Colonic mucosa (tissue), 4 donors: ENCODE data around the gene EEF2. TPM values are rescaled to one million over a fixed set of nuclear protein-coding genes. Genes with fewer than 3 reads are reported as not detected.
A peak's percentile ranks its signal among the peaks of the same experiment; 100 is the strongest.

ENCODE experiments used
- DNase-seq: peaks from one replicate; pipeline ENCODE4 v3.0.0-alpha.2; 2020
- H3K27ac ChIP-seq: fragments of 200-600 bp; one replicate; pipeline ENCODE4 v1.8.0; 2021
- H3K27me3 ChIP-seq: fragments of 200-600 bp; one replicate; pipeline ENCODE4 v1.8.0; 2021
- H3K36me3 ChIP-seq: fragments of 200-600 bp; one replicate; pipeline ENCODE4 v1.8.0; 2021
- H3K4me1 ChIP-seq: fragments of 200-600 bp; one replicate; pipeline ENCODE4 v1.8.0; 2021; ENCODE audit warnings: mild to moderate bottlenecking
- H3K4me3 ChIP-seq: fragments of 200-600 bp; one replicate; pipeline ENCODE4 v1.8.0; 2021
- H3K9ac ChIP-seq, 2 donors: one replicate each; pipeline ENCODE4 v1.7.0; 2013; ENCODE audit warnings: control low read depth in 2 of 2, low read depth in 2 of 2, low read length in 2 of 2
- H3K9me3 ChIP-seq: fragments of 200-600 bp; one replicate; pipeline ENCODE4 v1.8.0; 2021
- CTCF ChIP-seq: fragments of 200-600 bp; IDR thresholded peaks from one replicate; pipeline ENCODE4 v1.8.0; 2022; ENCODE audit warnings: antibody characterized with exemption, mild to moderate bottlenecking
- intact Hi-C: fragments of 100-400 bp; cut with DNase I; formaldehyde crosslinking; loops from one replicate; pipeline ENCODE4 v1.14.1; 2022
- total RNA-seq, 2 donors: library from RNA; stranded (reverse); fragmentation: NEBNext Ultra II Directional in 1 of 2; extraction: Animal tissue kit (Norgen Biotek cat#: 25700) in 1 of 2; gene quantifications; one replicate each; pipeline ENCODE4 v1.2.1, GENCODE V29; 2021
- donor health status: healthy.
- donor health status: DM: no; HTN: no; CAD: no.
- donor health status: DM: no; HTN: no; CAD: no.

The EEF2 gene
- total RNA-seq, 2 donors from 2014 or later: 2,109 to 2,241 TPM

- Histone ChIP-seq H3K4me1 (peaks cover 7% of the 10 kb centered on the region), H3K4me3 (no peak overlapping the region), H3K27me3 (no peaks in the 10 kb centered on the region), H3K9me3 (no peaks in the 10 kb centered on the region), H3K27ac (no peak overlapping the region), H3K9ac (no peak overlapping the region), H3K36me3 (no peaks in the 10 kb centered on the region)
- no peak for TF ChIP-seq CTCF
- no peak for DNase-seq
- intact Hi-C loops: no loop called here
Observed at GRCh38 chr19:3990815-3991117, 5.5 kb upstream of the EEF2 start.

- peaks cover 17% of the 10 kb centered on the region for H3K4me1 ChIP-seq
- peak overlapping the region in 1 of 2 donors; percentile 40 for H3K9ac ChIP-seq
- peaks cover 2% of the 10 kb centered on the region for H3K36me3 ChIP-seq
- peak; percentile 96 for TF ChIP-seq CTCF
- no peak overlapping the region for H3K27ac ChIP-seq
- no peaks in the 10 kb centered on the region for H3K27me3 ChIP-seq
- no peak overlapping the region for H3K4me3 ChIP-seq
- H3K9me3 ChIP-seq: no peaks in the 10 kb centered on the region
- intact Hi-C loops: loop anchor here (5.0 to 10.0 kb wide), 2 partner anchors 147 to 220 kb away; no protein-coding TSS in a partner anchor
- DNase-seq: peak; percentile 89
Observed at GRCh38 chr19:3987619-3988371, 2.5 kb upstream of the EEF2 start.

- Histone ChIP-seq H3K4me1 (peaks cover 17% of the 10 kb centered on the region), H3K9me3 (no peaks in the 10 kb centered on the region), H3K9ac (peak overlapping the region; percentile 37 to 84), H3K27ac (peak overlapping the region; percentile 26), H3K27me3 (no peaks in the 10 kb centered on the region), H3K4me3 (peak overlapping the region; percentile 83), H3K36me3 (peaks cover 15% of the 10 kb centered on the region)
- TF ChIP-seq CTCF: peak; percentile 51
- intact Hi-C loops: loop anchor here (5.0 to 10.0 kb wide), 2 partner anchors 148 to 221 kb away; no protein-coding TSS in a partner anchor
- peak; percentile 77 for DNase-seq
Observed at GRCh38 chr19:3986260-3987041, 1.2 kb upstream of the EEF2 start.

GRCh38 chr19:3985643-3986259 is 488 bp upstream of the EEF2 start:
- Histone ChIP-seq H3K4me3 (peak overlapping the region; percentile 83), H3K27ac (peak overlapping the region; percentile 26), H3K9ac (peak overlapping the region; percentile 84 to 89), H3K9me3 (no peaks in the 10 kb centered on the region), H3K27me3 (no peaks in the 10 kb centered on the region), H3K4me1 (peaks cover 17% of the 10 kb centered on the region), H3K36me3 (peaks cover 22% of the 10 kb centered on the region)
- DNase-seq: no peak
- TF ChIP-seq CTCF: no peak
- intact Hi-C loops: loop anchor here (5.0 to 10.0 kb wide), 2 partner anchors 149 to 222 kb away; no protein-coding TSS in a partner anchor

GRCh38 chr19:3984584-3984907 is 717 bp downstream of the EEF2 start:
- DNase-seq: no peak
- H3K27me3 ChIP-seq: no peaks in the 10 kb centered on the region
- intact Hi-C loops: loop anchor here (10.0 kb wide), 1 partner anchor 150 kb away; no protein-coding TSS in a partner anchor
- peak overlapping the region; percentile 83 for H3K4me3 ChIP-seq
- peaks cover 34% of the 10 kb centered on the region for H3K36me3 ChIP-seq
- no peaks in the 10 kb centered on the region for H3K9me3 ChIP-seq
- peak overlapping the region; percentile 93 for H3K27ac ChIP-seq
- TF ChIP-seq CTCF: no peak
- H3K4me1 ChIP-seq: peaks cover 17% of the 10 kb centered on the region
- H3K9ac ChIP-seq: peak overlapping the region; percentile 84 to 89
